Frontal cortex (tissue), 4 donors: ENCODE measurements around the gene GNAZ. TPM values are rescaled to one million over a fixed set of nuclear protein-coding genes. Genes with fewer than 3 reads are reported as not detected.

Experiments
- DNase-seq, 2 donors: peaks; one replicate each; pipeline ENCODE4 v3.0.0; 2012; ENCODE audit warnings: low spot score in 2 of 2
- FAIRE-seq: peaks from 2 replicates; lab custom pipeline; 2012; peaks lifted over from hg19 to GRCh38; lab: Jason Lieb, UNC
- small RNA-seq: library from RNA; depleted of rRNA; stranded (forward); fragments of <200 nt; gene quantifications from one replicate; pipeline ENCODE3, GENCODE V24; 2014
- total RNA-seq: library from RNA; depleted of rRNA; stranded (reverse); fragments of >200 nt; gene quantifications from one replicate; pipeline ENCODE4 v1.2.3, GENCODE V29; 2014
- donor health status: control.
- donor health status: control.
- donor health status: control.

Gene GNAZ
- total RNA-seq, 1 donor from 2014 or later: 183 TPM

DNA sequence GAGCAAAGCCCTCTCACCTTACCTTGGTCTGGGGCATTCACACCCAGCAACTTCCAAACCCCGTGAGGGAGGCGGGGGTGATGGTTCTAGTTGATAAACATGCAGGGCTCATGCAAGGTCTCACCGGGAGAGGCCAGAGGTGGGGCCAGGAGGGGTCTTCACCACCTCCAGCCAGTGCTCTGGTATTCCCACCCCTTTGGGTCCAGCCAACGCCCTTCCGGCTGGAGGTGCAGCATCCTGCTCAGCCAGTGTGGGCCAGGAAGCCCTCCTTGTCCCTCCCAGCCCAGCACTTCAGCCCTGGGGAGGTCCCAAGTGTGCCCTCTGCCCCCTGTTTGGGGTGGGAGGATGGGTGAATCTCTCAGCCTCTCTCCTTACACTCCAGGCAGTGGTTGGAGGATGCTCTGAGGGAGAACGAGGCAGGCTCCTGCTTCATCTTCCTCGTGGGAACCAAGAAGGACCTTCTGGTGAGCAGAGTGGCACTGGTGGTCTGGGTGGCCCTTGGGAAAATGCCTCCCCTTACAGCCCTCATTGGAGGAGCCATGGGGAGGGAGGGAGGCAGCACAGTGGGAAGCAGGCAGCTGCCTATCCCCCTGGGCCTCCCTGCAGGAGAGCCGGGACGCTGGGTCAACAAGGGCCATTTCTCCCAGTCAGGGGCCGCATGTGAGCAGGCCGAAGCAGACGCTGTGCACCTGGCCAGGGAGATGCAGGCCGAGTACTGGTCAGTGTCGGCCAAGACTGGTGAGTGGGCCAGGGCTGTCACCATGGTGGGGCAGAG lies 88.4 kb downstream of the GNAZ start:
- FAIRE-seq (no peak), DNase-seq (no peak)

DNA sequence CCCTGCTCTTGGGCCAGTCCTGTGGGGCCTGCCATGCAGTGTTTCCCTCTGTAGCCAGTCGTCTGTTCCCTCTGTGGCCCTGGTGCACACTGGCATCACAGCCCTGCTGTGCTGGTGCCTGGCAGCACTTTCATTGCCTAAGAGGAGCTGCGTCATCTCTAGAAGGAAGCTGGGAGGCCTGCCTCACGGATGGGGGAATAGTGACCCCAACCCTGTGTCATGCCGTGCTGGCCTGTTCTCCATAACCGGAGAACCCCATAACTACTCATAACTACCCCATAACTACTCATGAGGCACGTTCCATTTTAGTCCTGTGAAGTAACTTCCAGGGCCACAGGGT lies 88.9 kb downstream of the GNAZ start:
- no peak for DNase-seq

DNA sequence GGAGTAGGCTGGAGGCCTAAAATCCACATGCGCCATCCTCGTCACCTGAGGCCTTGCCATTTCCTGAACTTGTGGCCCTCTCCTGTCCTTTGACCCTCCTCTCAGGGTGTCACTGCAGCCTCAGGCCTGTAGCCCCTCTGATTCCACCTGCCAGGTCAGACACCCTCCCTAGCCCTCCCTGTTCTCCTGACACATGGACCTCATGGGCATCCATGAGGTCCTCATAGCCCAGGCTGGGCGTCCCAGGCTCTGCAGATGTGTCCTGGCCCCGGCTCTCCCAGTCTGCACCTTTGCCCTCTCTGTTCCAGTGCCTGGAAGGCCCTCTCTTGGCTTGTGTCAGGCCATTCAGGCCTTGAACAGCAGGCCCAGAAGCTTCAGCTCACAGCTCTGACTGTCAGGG lies 90.7 kb downstream of the GNAZ start:
- no peak for FAIRE-seq

More for the DNA sequence above, 88.9 kb downstream of the GNAZ start:
- no peak for FAIRE-seq

DNA sequence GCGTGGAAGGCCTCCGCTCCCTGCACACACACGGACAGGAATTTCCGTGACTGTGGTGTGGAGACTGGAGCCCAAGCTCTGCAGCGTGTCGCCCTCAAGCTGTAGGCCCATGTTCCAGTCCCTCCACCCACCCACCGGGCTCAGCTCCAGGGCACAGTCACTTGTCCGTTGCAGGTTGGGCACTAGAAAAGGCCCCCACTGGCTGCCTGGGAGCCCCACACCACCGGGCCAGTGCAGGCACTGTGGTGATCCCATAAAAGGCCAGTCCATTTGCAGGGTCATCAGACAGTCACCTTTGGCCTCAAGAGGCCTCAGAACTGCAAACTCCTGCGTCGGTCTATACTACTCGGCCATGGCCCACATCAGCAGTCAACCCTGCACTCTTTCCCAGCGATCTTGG lies 91.3 kb downstream of the GNAZ start:
- no peak for DNase-seq
- no peak for FAIRE-seq

More for the DNA sequence above, 90.7 kb downstream of the GNAZ start:
- DNase-seq: no peak

DNA sequence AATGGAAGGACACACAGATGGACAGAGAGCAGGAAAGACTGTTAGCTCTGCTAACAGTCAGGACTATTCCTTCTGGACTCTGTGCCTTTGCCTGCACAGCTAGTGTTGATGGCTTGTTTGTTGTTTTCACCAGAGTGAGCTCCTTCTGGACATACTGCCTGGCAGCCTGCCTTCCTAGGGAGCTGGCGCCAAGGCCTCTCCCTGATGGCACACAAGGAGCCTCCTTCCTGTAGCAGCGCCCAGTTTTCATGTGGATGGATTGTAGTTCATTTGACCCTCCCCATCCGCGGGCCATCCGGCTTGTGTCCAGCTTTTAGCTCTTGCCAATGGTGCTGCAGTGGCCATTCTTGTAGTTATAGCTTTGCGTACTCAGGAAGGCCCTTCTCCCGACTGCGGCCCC lies 93.3 kb downstream of the GNAZ start:
- FAIRE-seq (no peak), DNase-seq (no peak)

DNA sequence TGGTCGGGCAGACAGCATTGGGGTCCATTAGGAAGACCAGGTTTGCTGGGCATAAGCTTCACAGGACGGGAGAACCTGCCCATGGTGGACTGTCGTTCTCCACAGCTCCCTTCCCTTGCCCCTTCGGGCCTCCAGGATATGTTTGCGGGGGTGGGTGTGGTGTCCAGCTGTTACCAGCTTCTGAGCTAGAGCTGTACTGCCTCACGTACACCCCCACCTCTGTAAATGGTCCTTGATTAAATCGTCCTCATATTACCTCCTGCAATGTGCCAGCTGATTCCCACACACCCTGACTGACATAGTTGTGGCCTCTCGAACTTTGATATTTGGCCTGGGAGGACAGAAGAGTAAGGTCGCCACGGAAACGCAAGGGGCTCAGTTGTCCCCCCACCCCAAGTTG lies 93.8 kb downstream of the GNAZ start:
- FAIRE-seq (no peak), DNase-seq (no peak)

DNA sequence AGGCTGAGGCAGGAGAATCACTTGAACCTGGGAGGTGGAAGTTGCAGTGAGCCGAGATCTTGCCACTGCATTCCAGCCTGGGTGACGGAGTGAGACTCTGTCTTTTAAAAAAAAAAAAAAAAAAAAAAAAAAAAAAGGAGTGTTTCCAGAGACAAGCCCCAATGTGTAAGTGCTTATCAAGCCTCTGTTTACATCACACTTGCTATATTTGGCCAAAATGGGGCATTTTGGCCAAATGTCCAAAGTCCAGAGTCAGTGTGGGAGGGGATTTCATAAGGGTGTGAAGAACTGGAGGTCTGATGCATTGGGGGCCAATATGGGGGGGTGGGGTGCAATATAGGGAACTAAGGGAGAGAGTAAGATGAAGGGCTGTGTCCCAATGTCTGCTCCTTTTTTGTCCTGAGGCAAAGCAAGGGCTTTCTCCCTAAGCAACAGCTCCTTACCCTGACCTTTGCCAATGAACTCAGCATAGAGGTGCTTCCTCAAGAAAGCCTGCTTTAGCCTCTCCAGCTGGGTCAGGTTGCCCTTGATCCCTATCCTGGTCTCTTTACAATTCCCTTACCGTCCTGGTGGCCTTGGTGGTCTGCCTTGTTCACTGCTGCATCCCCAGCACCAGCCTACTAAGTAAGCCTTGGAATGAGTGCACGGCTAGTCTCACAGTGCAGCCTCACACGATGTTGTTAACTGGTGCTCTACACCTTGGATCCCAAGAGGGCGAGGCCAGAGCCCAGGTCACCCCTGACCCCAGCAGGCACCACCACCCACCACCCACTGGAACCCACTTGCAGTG lies 95.9 kb downstream of the GNAZ start:
- FAIRE-seq: no peak

DNA sequence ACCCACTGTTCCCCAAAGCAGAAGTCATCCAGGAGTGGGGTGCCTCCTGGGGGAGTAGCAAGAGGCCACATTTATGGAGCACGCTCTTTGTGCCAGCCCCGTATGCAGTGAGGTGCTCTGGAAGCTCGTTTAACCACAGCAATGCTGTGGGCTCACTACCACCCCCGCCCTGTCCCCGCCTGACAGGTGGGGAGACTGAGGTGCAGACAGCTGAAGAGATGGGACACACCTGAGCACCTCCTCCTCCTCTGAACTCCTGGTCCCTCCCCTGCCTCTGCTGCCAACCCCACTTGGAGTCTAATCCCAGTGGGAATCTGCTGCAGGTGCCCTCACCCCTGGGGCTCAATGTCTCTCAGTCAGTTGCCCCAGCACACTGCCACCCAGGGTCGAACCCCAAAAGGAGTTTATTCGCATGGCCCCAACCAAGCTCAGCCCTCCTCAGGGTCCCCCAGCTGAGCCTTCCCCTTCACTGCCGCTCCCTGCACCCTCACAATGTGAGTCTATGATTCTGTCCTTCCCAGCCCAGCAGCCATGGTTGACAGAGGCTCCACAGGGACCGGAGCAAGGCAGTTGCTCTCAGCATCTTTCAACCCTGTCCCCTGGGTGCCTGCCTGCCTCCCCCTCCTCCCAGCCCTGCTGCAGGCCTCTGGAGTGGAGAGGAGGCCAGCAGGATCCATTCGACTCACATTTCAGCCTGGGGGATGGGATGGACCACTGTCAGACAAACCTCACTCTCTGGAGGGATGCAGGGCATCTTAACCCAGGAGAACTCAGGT lies 96.7 kb downstream of the GNAZ start:
- FAIRE-seq (no peak), DNase-seq (no peak)

More for the DNA sequence above, 95.9 kb downstream of the GNAZ start:
- no peak for DNase-seq

DNA sequence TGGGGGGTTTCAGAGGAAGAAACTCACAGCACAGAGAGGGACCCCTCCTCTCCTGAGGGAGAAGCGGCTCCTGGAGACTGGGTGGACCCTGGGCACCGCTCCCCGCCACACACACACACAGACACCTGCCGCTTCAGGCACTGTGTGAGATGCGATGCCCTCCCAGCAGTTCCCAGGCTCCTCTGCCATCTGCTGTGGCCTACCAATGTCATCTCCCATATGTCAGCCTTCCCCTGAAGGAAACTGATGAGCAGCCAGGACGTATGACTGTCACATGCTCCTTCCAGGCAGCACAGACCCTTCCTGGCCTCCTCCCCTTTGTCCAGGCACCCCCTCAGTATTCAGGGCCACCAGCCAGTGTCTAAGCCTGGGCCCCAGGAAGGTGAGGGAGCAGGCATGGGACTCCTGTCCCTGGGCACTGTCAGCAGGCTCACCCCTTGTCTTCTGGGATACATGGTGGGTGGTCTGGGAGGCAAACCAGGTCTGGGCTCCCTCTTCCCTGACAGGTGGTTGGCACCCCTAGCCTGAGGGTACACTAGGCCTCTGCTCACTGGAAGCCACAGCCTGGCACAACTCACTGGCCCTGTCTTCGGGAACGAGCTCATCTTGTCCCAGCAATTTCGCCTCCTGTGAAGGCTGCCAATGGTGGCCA lies 98.2 kb downstream of the GNAZ start:
- FAIRE-seq (no peak), DNase-seq (no peak)

DNA sequence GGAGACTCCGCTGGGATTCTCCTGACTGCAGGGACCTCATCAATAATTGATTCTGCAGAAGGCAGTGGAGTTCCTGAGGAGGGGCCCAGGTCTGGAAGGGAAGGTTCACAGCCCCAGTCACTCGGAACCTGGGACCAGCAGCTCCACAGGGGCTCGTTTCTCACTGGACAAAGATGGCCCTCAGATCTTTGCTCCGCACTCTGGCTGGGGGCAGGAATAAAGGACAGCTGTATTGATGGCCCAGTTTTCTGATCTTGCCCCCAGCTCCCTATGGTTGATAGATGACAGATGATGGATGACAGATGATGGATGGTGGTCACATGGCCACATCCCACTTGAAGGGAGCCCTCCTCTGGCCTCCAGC lies 98.7 kb downstream of the GNAZ start:
- no peak for FAIRE-seq
- DNase-seq: no peak

Small RNA genes within 50 kb of the gene (small RNA-seq; reads per million reads assigned to genes)
- gene RF00017 (not detected), gene RF00066 (not detected)

Other genes with a start within 250 kb of the GNAZ start
- gene IGLL5, start 182.7 kb upstream of the GNAZ start, total RNA-seq: not detected
- 2.4 TPM for gene RSPH14, start 71.5 kb downstream of the GNAZ start, total RNA-seq
- 2.9 TPM for gene RAB36, start 75.0 kb downstream of the GNAZ start, total RNA-seq
- 46.1 TPM for gene BCR, start 110.0 kb downstream of the GNAZ start, total RNA-seq